ENCODE results near the gene PRR3. TPM values are rescaled to one million over a fixed set of nuclear protein-coding genes. Genes with fewer than 3 reads are reported as not detected.
A peak's percentile ranks its signal among the peaks of the same experiment; 100 is the strongest.

Gene PRR3
- total RNA-seq, 2 donors from 2014 or later: 6.9 to 10.4 TPM

- Histone ChIP-seq H3K4me1 (no peaks in the 10 kb centered on the region), H3K36me3 (replicated peaks in 1 of 2; ENCODE audit: insufficient read depth in 1 of 2, low read depth in 2 of 2) (peaks cover 32 to 35% of the 10 kb centered on the region in 2 donors), H3K27me3 (no peaks in the 10 kb centered on the region), H3K27ac (no peak overlapping the region), H3K4me3 (no peak overlapping the region), H3K9me3 (no peaks in the 10 kb centered on the region)
- TF ChIP-seq POLR2A (IDR thresholded peaks at IDR 0.05) (no peak), CTCF (IDR thresholded peaks at IDR 0.05) (no peak)
- intact Hi-C loops (cut with DNase I): no loop called here
- ATAC-seq (peak; percentile 16), DNase-seq (no peak)
- 53 to 56% methylated on average over 12 of the region's 12 CpGs for WGBS, 2 donors
Observed at GRCh38 chr6:30598912-30599624, 42.0 kb downstream of the PRR3 start.

GRCh38 chr6:30599625-30600324, 42.7 kb downstream of the PRR3 start:
- Histone ChIP-seq H3K27ac (no peak overlapping the region), H3K27me3 (no peaks in the 10 kb centered on the region), H3K36me3 (replicated peaks in 1 of 2; ENCODE audit: insufficient read depth in 1 of 2, low read depth in 2 of 2) (peaks cover 36 to 39% of the 10 kb centered on the region in 2 donors), H3K9me3 (no peaks in the 10 kb centered on the region), H3K4me1 (no peaks in the 10 kb centered on the region), H3K4me3 (no peak overlapping the region)
- TF ChIP-seq POLR2A (IDR thresholded peaks at IDR 0.05) (no peak), CTCF (IDR thresholded peaks at IDR 0.05) (no peak)
- intact Hi-C loops (cut with DNase I): no loop called here
- DNase-seq (no peak), ATAC-seq (peak; percentile 4)
- WGBS, 2 donors: 70 to 76% methylated on average over 13 of the region's 13 CpGs

GRCh38 chr6:30600451-30600961, 43.4 kb downstream of the PRR3 start:
- no peak overlapping the region for H3K4me3 ChIP-seq
- DNase-seq: peak in 3 of 4 donors; percentile 45 to 50 (median 49)
- H3K9me3 ChIP-seq: no peaks in the 10 kb centered on the region
- no peaks in the 10 kb centered on the region for H3K4me1 ChIP-seq
- TF ChIP-seq CTCF (IDR thresholded peaks at IDR 0.05) (no peak), POLR2A (IDR thresholded peaks at IDR 0.05) (peak in 1 of 3 donors; percentile 10)
- WGBS, 2 donors: 74% methylated on average over 5 to 10 of the region's 10 CpGs
- H3K27ac ChIP-seq: no peak overlapping the region
- intact Hi-C loops (cut with DNase I): no loop called here
- H3K36me3 ChIP-seq (replicated peaks in 1 of 2; ENCODE audit: insufficient read depth in 1 of 2, low read depth in 2 of 2): peaks cover 39 to 43% of the 10 kb centered on the region in 2 donors
- ATAC-seq: no peak
- H3K27me3 ChIP-seq: no peaks in the 10 kb centered on the region

GRCh38 chr6:30601436-30601814, 44.3 kb downstream of the PRR3 start:
- no peaks in the 10 kb centered on the region for H3K4me1 ChIP-seq
- no peak overlapping the region for H3K4me3 ChIP-seq
- H3K27me3 ChIP-seq: no peaks in the 10 kb centered on the region
- no peaks in the 10 kb centered on the region for H3K9me3 ChIP-seq
- TF ChIP-seq CTCF (IDR thresholded peaks at IDR 0.05) (no peak), POLR2A (IDR thresholded peaks at IDR 0.05) (no peak)
- H3K27ac ChIP-seq: no peak overlapping the region
- ATAC-seq: no peak
- peaks cover 45 to 51% of the 10 kb centered on the region in 2 donors for H3K36me3 ChIP-seq (replicated peaks in 1 of 2; ENCODE audit: insufficient read depth in 1 of 2, low read depth in 2 of 2)
- no peak for DNase-seq
- 70 to 78% methylated on average over 6 of the region's 6 CpGs for WGBS, 2 donors
- intact Hi-C loops (cut with DNase I): no loop called here

All from body of pancreas (tissue), 4 donors.